Liver (tissue), 9 donors: Measurements from ENCODE around the gene TAF15. TPM values are rescaled to one million over a fixed set of nuclear protein-coding genes. Genes with fewer than 3 reads are reported as not detected.

Source experiments
- DNase-seq: peaks from one replicate; pipeline ENCODE4 v3.0.0-alpha.2; 2017; ENCODE audit warnings: low spot score
- H3K27ac ChIP-seq, 2 donors: one replicate each; pipeline ENCODE4 v1.7.0; 2013; ENCODE audit warnings: inconsistent platforms in 2 of 2, low read length in 2 of 2, control low read depth in 1 of 2, low read depth in 1 of 2, mild to moderate bottlenecking in 1 of 2
- H3K27me3 ChIP-seq, 4 donors: one replicate each; pipeline versions ENCODE4 v1.6.1 to v1.7.0; 2013; ENCODE audit warnings: low read length in 3 of 4, inconsistent platforms in 1 of 4, mild to moderate bottlenecking in 1 of 4, moderate library complexity in 1 of 4; ENCODE audit not compliant: control insufficient read depth in 4 of 4, insufficient read depth in 4 of 4
- H3K36me3 ChIP-seq, 4 donors: one replicate each; pipeline versions ENCODE4 v1.6.1 to v1.7.0; 2013; ENCODE audit warnings: low read length in 3 of 4, mild to moderate bottlenecking in 3 of 4, low read depth in 1 of 4, moderate library complexity in 1 of 4; ENCODE audit not compliant: control insufficient read depth in 4 of 4, insufficient read depth in 3 of 4
- H3K4me1 ChIP-seq, 4 donors: one replicate each; pipeline versions ENCODE4 v1.6.1 to v1.7.0; 2013; ENCODE audit warnings: low read length in 3 of 4, mild to moderate bottlenecking in 3 of 4, moderate library complexity in 1 of 4; ENCODE audit not compliant: control insufficient read depth in 4 of 4, insufficient read depth in 4 of 4
- H3K4me3 ChIP-seq, 3 donors: one replicate each; pipeline versions ENCODE4 v1.6.1 to v1.7.0; 2013; ENCODE audit warnings: low read length in 3 of 3, control low read depth in 1 of 3, low read depth in 1 of 3, mild to moderate bottlenecking in 1 of 3
- H3K9ac ChIP-seq, 2 donors: one replicate each; pipeline ENCODE4 v1.7.0; 2013; ENCODE audit warnings: low read length in 2 of 2, mild to moderate bottlenecking in 2 of 2, moderate library complexity in 2 of 2, control low read depth in 1 of 2, low read depth in 1 of 2
- H3K9me3 ChIP-seq, 4 donors: one replicate each; pipeline versions ENCODE4 v1.6.1 to v1.7.0; 2013; ENCODE audit warnings: low read length in 3 of 4; ENCODE audit not compliant: control insufficient read depth in 4 of 4
- FOXA1 ChIP-seq: IDR thresholded peaks from 2 replicates; pipeline ENCODE4 v1.6.1; 2016; ENCODE audit warnings: antibody characterized with exemption
- FOXA2 ChIP-seq: IDR thresholded peaks from 2 replicates; pipeline ENCODE4 v1.6.1; 2016; ENCODE audit warnings: antibody characterized with exemption
- GABPA ChIP-seq, 2 donors: IDR thresholded peaks in 1 of 2; conservative IDR thresholded peaks in 1 of 2; 2 replicates each; pipeline ENCODE4 v1.6.1; 2016; ENCODE audit warnings: antibody characterized with exemption in 2 of 2, mild to moderate bottlenecking in 1 of 2, moderate library complexity in 1 of 2
- HNF4A ChIP-seq, 2 donors: conservative IDR thresholded peaks; 2 replicates each; pipeline ENCODE4 v1.6.1; 2016; ENCODE audit warnings: antibody characterized with exemption in 2 of 2, mild to moderate bottlenecking in 2 of 2
- JUND ChIP-seq, 2 donors: IDR thresholded peaks; 2 replicates each; pipeline ENCODE4 v1.6.1; 2016; ENCODE audit warnings: antibody characterized with exemption in 2 of 2
- NR2F2 ChIP-seq: IDR thresholded peaks from 2 replicates; pipeline ENCODE4 v1.6.1; 2016; ENCODE audit warnings: antibody characterized with exemption
- RAD21 ChIP-seq, 2 donors: IDR thresholded peaks; 2 replicates each; pipeline ENCODE4 v1.6.1; 2016; ENCODE audit warnings: antibody characterized with exemption in 2 of 2, mild to moderate bottlenecking in 2 of 2
- RXRA ChIP-seq, 2 donors: IDR thresholded peaks; 2 replicates each; pipeline ENCODE4 v1.6.1; 2017 to 2018; ENCODE audit warnings: antibody characterized with exemption in 2 of 2, mild to moderate bottlenecking in 1 of 2
- SP1 ChIP-seq: IDR thresholded peaks from 2 replicates; pipeline ENCODE4 v1.6.1; 2018; ENCODE audit warnings: antibody characterized with exemption, mild to moderate bottlenecking
- TAF1 ChIP-seq: conservative IDR thresholded peaks from 2 replicates; pipeline ENCODE4 v1.6.1; 2016; ENCODE audit warnings: antibody characterized with exemption, mild to moderate bottlenecking
- YY1 ChIP-seq: IDR thresholded peaks from 2 replicates; pipeline ENCODE4 v1.6.1; 2016; ENCODE audit warnings: antibody characterized with exemption, mild to moderate bottlenecking
- WGBS: extraction: QIAGEN DNeasy Blood & Tissue Kit; methylation state at CpG from one replicate; pipeline ENCODE4 v1.1.7; 2013; 5-methylcytosine and 5-hydroxymethylcytosine counted together
- polyA plus RNA-seq, 2 donors: library from polyadenylated mRNA; stranded (reverse) in 1 of 2; unstranded in 1 of 2; fragments of 200-250 nt in 1 of 2; fragments of >200 nt in 1 of 2; fragmentation: Nextera tagmentation in 1 of 2; extraction: Ambion mirVana in 1 of 2; gene quantifications; one replicate each; pipeline versions ENCODE4 v1.2.1 to v1.2.3, GENCODE V29; 2013 to 2015
- total RNA-seq, 2 donors: library from RNA; depleted of rRNA; stranded (reverse); fragments of >200 nt; gene quantifications; one replicate each; pipeline ENCODE4 v1.2.3, GENCODE V29; 2014
- TF ChIP-seq, protein P1 (sequence below): IDR thresholded peaks from 2 replicates; pipeline ENCODE4 v1.6.1; 2016; ENCODE audit warnings: antibody characterized with exemption
- TF ChIP-seq, protein P2 (sequence below): IDR thresholded peaks from 2 replicates; pipeline ENCODE4 v1.6.1; 2016; ENCODE audit warnings: antibody characterized with exemption
- TF ChIP-seq, protein P3 (sequence below): IDR thresholded peaks from 2 replicates; pipeline ENCODE4 v1.6.1; 2016; ENCODE audit warnings: antibody characterized with exemption, mild to moderate bottlenecking
- TF ChIP-seq, protein P4 (sequence below): IDR thresholded peaks from 2 replicates; pipeline ENCODE4 v1.6.1; 2016; ENCODE audit warnings: antibody characterized with exemption
- donor health status: healthy.
- donor health status: healthy.
- donor health status: healthy.
- donor health status: healthy.
- donor health status: healthy.

TAF15 gene
- total and polyA plus RNA-seq, 4 donors: 13.5 to 75.0 (median 67.6) TPM

DNA sequence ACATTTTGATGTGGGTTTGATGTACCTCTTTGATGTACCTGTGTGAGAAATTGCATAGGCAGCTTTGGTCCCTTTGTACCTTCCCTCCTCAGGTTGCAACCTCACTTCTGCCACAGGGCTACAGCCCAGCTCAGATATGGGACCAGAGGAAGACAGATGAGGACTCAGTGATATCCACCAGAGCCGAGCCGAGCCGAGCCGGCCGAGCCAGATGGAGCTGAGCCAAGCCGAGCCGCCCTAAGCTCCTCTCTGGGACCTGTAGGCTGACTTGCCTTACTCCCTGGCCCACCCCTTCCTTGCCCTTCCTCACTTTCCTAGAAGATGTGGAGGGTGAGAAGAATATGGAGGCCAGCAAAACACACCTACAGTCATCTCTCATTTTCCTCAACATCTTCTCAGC, 55.6 kb downstream of the TAF15 start:
- TF ChIP-seq SP1 (no peak), FOXA1 (no peak), JUND (IDR thresholded peaks at IDR 0.05) (no peak), NR2F2 (no peak), RXRA (IDR thresholded peaks at IDR 0.05) (no peak), RAD21 (IDR thresholded peaks at IDR 0.05) (no peak), TAF1 (no peak)
- TF ChIP-seq, protein P1, sequence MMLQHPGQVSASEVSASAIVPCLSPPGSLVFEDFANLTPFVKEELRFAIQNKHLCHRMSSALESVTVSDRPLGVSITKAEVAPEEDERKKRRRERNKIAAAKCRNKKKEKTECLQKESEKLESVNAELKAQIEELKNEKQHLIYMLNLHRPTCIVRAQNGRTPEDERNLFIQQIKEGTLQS: no peak
- Histone ChIP-seq H3K4me1 (no peaks in the 10 kb centered on the region), H3K36me3 (no peaks in the 10 kb centered on the region), H3K9me3 (no peaks in the 10 kb centered on the region), H3K4me3 (no peak overlapping the region), H3K27ac (no peak overlapping the region), H3K27me3 (no peaks in the 10 kb centered on the region), H3K9ac (no peak overlapping the region)
- DNase-seq: no peak
- WGBS: 93% methylated on average over 7 of the region's 7 CpGs

DNA sequence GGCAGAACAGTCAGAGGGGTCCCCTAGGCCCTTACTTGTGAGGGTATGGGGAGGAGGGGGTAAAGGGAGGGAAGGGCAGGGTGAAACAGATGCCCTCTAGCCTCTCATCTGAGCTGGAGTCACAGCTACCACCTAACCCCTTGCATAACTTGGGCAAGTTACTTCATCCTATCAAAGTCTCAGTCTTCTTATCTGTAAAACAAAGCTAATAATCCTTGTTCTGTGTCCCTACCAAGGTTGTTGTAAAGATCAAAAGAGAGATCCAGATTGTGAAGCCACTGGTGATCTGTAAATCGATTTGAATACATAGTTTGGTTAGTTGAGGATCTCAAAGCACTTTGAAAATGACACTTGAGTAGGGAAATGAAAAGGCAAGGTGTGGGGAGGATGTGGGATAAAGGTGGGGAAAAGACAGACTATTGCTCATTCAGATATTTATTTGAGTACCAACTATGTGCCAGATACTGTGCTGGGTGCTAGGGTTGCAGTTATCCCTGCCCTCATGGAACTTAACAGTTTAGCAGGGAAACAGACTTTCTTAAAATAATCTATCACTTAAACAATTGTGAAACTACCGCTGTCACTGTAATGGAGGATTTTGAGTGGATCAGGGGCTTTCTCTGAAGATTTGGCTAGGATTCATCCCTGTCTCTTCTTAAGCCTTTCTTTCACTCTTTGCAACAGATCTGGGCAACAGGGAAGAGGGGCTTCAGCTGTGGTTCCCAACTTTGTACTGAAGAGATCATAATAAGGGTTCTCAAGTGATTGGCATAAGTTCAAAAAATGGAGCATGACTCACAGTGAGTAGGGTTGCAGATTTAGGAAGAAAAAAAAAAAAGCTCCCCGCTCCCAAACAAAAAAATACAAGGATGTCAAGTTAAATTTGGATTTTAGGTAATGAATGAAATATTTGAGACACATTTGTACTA, 56.4 kb downstream of the TAF15 start:
- H3K27ac ChIP-seq: no peak overlapping the region
- no peaks in the 10 kb centered on the region for H3K36me3 ChIP-seq
- H3K4me1 ChIP-seq: no peaks in the 10 kb centered on the region
- H3K9ac ChIP-seq: no peak overlapping the region
- DNase-seq: no peak
- no peak overlapping the region for H3K4me3 ChIP-seq
- TF ChIP-seq HNF4A (conservative IDR thresholded peaks at IDR 0.05) (no peak), TAF1 (no peak), FOXA2 (no peak), GABPA (IDR thresholded peaks at IDR 0.05 in 1 of 2, conservative IDR thresholded peaks at IDR 0.05 in 1 of 2) (no peak), RXRA (IDR thresholded peaks at IDR 0.05) (no peak), YY1 (no peak), JUND (IDR thresholded peaks at IDR 0.05) (no peak)
- TF ChIP-seq, protein P2, sequence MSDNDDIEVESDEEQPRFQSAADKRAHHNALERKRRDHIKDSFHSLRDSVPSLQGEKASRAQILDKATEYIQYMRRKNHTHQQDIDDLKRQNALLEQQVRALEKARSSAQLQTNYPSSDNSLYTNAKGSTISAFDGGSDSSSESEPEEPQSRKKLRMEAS: no peak
- TF ChIP-seq, protein P1: no peak
- TF ChIP-seq, protein P3, sequence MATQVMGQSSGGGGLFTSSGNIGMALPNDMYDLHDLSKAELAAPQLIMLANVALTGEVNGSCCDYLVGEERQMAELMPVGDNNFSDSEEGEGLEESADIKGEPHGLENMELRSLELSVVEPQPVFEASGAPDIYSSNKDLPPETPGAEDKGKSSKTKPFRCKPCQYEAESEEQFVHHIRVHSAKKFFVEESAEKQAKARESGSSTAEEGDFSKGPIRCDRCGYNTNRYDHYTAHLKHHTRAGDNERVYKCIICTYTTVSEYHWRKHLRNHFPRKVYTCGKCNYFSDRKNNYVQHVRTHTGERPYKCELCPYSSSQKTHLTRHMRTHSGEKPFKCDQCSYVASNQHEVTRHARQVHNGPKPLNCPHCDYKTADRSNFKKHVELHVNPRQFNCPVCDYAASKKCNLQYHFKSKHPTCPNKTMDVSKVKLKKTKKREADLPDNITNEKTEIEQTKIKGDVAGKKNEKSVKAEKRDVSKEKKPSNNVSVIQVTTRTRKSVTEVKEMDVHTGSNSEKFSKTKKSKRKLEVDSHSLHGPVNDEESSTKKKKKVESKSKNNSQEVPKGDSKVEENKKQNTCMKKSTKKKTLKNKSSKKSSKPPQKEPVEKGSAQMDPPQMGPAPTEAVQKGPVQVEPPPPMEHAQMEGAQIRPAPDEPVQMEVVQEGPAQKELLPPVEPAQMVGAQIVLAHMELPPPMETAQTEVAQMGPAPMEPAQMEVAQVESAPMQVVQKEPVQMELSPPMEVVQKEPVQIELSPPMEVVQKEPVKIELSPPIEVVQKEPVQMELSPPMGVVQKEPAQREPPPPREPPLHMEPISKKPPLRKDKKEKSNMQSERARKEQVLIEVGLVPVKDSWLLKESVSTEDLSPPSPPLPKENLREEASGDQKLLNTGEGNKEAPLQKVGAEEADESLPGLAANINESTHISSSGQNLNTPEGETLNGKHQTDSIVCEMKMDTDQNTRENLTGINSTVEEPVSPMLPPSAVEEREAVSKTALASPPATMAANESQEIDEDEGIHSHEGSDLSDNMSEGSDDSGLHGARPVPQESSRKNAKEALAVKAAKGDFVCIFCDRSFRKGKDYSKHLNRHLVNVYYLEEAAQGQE: no peak
- TF ChIP-seq, protein P4, sequence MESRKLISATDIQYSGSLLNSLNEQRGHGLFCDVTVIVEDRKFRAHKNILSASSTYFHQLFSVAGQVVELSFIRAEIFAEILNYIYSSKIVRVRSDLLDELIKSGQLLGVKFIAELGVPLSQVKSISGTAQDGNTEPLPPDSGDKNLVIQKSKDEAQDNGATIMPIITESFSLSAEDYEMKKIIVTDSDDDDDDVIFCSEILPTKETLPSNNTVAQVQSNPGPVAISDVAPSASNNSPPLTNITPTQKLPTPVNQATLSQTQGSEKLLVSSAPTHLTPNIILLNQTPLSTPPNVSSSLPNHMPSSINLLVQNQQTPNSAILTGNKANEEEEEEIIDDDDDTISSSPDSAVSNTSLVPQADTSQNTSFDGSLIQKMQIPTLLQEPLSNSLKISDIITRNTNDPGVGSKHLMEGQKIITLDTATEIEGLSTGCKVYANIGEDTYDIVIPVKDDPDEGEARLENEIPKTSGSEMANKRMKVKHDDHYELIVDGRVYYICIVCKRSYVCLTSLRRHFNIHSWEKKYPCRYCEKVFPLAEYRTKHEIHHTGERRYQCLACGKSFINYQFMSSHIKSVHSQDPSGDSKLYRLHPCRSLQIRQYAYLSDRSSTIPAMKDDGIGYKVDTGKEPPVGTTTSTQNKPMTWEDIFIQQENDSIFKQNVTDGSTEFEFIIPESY: no peak
- H3K27me3 ChIP-seq: no peaks in the 10 kb centered on the region
- H3K9me3 ChIP-seq: no peaks in the 10 kb centered on the region
- 87% methylated on average over 3 of the region's 3 CpGs for WGBS
